ENCODE measurements around the gene F2RL3.
A peak's percentile ranks its signal among the peaks of the same experiment; 100 is the strongest.

F2RL3 gene

DNA sequence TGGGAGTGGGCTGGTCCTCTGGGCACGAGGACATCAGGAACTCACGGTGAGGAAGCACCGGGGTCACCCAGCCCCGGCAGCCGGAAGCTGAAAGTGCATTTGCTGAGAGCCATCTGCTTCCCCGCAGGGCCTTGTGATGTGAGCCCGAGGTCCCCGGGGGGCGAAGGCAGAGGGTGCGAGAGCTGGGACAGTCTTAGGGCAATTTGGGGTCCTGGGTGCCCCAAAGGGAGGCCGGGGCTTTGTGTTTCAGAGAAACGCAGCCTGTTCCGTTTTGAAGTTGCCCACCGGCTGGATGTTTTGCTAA, 4.8 kb downstream of the F2RL3 start:
- H3K9me3 Mint-ChIP-seq, result no peaks in the 10 kb centered on the region
- H3K27me3 Mint-ChIP-seq (ENCODE audit: low read depth), result peaks cover 15% of the 10 kb centered on the region
- TF ChIP-seq CTCF (IDR thresholded peaks at IDR 0.05; ENCODE audit: unreplicated experiment in 3 of 3), result no peak
- no peak overlapping the region for H3K4me3 Mint-ChIP-seq
- H3K36me3 Mint-ChIP-seq (ENCODE audit: low read depth), result no peaks in the 10 kb centered on the region
- no peak overlapping the region for H3K27ac Mint-ChIP-seq
- peaks cover 4% of the 10 kb centered on the region for H3K4me1 Mint-ChIP-seq

DNA sequence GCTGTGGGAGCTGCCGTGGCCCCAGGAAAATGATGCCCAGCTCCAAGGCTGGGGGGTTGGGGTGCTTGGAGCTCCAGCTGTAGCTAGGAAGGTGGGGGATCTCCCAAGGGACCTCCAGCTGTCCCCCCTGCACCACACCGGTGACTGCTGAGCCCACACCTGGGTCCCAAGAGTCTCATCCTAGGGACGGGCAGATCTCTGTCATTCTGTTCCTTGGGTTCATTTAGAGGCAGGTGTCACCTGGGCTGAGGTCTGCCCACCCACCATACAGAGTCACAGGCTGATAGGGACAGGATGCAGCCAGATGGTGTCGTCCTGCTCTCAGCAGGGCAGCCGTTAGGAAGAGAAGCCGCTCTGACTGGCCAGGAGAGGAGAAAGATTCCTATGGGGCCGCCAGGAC, 5.3 kb downstream of the F2RL3 start:
- H3K4me3 Mint-ChIP-seq, result no peak overlapping the region
- no peak for TF ChIP-seq CTCF (IDR thresholded peaks at IDR 0.05; ENCODE audit: unreplicated experiment in 3 of 3)
- peaks cover 5% of the 10 kb centered on the region for H3K4me1 Mint-ChIP-seq
- H3K27ac Mint-ChIP-seq, result no peak overlapping the region
- H3K36me3 Mint-ChIP-seq (ENCODE audit: low read depth), result no peaks in the 10 kb centered on the region
- no peaks in the 10 kb centered on the region for H3K9me3 Mint-ChIP-seq
- peaks cover 15% of the 10 kb centered on the region for H3K27me3 Mint-ChIP-seq (ENCODE audit: low read depth)

- TF ChIP-seq CTCF (IDR thresholded peaks at IDR 0.05; ENCODE audit: unreplicated experiment in 3 of 3), result no peak
- Mint-ChIP-seq H3K27ac (no peak overlapping the region), H3K4me1 (peaks cover 5% of the 10 kb centered on the region), H3K4me3 (peak overlapping the region; percentile 70 to 74 (median 74)), H3K36me3 (ENCODE audit: low read depth) (no peaks in the 10 kb centered on the region), H3K9me3 (no peaks in the 10 kb centered on the region), H3K27me3 (ENCODE audit: low read depth) (peaks cover 15% of the 10 kb centered on the region)
These were observed 6.8 kb downstream of the F2RL3 start for GRCh38 chr19:16895467-16896145.

DNA sequence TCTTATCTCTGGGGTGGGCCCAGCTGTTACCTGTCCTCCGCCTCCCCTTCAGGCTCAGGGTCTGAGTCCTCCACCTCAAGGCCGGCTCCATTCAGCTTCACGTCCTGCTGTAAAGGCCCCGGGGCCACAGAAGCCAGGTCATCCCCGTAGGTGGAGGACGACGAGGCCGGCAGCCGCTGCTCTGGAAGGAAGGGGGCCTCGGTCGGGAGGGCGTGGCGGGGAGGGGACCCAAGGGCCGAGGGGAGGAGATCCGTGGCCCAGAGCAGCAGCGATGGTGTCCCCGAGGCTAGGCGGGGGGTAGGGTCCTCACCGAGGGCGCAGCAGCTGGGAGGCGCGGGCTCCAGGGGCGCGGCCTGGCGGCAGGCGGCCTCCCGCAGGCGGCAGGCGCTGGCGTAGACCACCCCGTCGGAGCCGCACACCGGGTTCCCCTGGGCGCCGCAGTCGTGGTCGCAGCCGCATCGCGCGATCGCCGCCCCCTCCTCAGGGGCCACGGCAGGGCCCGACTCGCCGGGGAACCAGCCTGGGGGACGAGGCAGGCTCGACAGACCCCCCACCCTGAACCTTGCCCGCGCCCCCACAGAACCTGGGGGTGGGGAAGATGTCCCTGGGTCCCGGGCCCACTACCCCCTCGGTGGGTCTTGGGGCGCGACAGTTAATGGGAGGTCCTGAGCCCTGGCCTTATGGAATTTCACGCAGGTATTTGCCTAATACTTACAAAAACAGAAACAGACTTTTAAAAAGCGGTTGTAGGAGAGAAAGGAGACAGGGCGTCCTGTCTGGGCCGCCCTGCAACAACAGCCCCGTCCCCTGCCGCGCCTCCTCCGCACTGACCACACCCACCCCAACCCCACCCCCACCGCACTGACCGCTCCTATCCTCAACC, 7.6 kb downstream of the F2RL3 start:
- TF ChIP-seq CTCF (IDR thresholded peaks at IDR 0.05; ENCODE audit: unreplicated experiment in 3 of 3), result no peak
- Mint-ChIP-seq H3K4me3 (peak overlapping the region; percentile 84 to 86 (median 84)), H3K4me1 (peaks cover 5% of the 10 kb centered on the region), H3K36me3 (ENCODE audit: low read depth) (no peaks in the 10 kb centered on the region), H3K27me3 (ENCODE audit: low read depth) (peaks cover 15% of the 10 kb centered on the region), H3K27ac (no peak overlapping the region), H3K9me3 (no peaks in the 10 kb centered on the region)

DNA sequence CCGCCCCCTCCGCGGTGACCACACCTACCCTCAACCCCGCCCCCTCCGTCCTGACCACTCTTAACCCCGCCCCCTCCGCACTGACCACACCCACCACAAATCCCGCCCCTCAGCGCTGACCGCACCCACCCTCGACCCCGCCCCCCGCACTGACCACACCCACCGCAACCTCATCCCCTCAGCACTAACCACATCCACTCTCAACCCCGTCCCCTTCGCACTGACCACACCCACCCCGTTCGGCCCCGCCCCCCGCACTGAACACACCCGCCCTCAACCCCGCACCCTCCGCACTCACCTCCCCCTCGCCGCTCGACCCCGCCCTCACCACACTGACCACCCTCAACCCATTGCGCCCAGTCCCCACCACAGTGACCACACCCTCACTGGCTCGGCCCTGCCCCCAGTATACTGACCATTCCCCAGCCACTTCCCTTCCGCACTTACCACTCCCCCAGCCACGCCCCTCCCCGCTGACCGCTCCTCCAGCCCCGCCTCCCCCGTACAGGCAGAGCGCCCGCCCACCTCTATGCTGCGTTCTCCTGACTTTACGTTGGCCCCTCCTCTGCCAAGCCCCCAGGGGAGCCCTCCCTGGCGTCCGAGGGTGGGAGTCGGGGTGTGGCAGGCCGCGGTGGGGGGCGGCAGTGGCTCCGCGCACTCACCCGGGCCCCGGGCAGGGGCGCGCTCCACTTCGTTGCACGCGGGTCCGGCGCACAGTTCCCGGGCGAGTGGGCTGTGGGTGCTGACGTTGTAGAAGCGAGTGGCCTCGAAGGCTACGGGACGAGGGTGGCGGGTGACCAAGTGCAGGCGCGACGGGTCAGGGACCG, 8.4 kb downstream of the F2RL3 start:
- Mint-ChIP-seq H3K4me3 (peak overlapping the region; percentile 84 to 86 (median 84)), H3K27me3 (ENCODE audit: low read depth) (peaks cover 15% of the 10 kb centered on the region), H3K36me3 (ENCODE audit: low read depth) (no peaks in the 10 kb centered on the region)

More for the DNA sequence above, 8.4 kb downstream of the F2RL3 start:
- Mint-ChIP-seq H3K4me1 (peaks cover 5% of the 10 kb centered on the region), H3K9me3 (no peaks in the 10 kb centered on the region), H3K27ac (no peak overlapping the region)
- no peak for TF ChIP-seq CTCF (IDR thresholded peaks at IDR 0.05; ENCODE audit: unreplicated experiment in 3 of 3)
